SKM-1 (cell line): Measurements from ENCODE around the gene POLR3E.
"Not testable (repeated sequence)": the region's sequence is repeated elsewhere in the genome, so short reads cannot be mapped to it uniquely, and the experiment has no call there.

ENCODE experiments used
- DNase-seq: peaks from one replicate; lab custom pipeline; 2025; ENCODE audit not compliant: unreplicated experiment; lab: John Stamatoyannopoulos, UW

The POLR3E gene

DNA sequence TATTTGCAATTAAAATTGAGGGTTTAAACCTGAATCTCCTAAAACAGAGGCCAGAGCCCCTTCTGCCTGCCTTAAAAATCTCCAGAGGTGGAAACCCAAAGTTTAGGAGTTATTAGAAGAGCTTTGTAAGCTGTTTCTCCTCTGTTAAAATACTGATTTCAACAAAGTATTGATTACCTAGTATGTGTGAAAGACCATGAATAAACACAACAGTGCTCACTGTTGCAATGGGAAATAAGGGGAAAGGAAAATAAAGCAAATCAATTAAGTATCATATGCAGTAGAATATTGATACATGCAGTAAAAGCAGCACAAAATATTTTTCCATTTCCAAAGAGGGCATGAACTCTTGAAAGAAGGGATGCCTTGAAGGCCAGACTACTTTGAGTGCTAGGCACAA, 62.5 kb downstream of the POLR3E start:
- no peak for DNase-seq

GRCh38 chr16:22360963-22361659, 63.9 kb downstream of the POLR3E start:
- no peak for DNase-seq

DNA sequence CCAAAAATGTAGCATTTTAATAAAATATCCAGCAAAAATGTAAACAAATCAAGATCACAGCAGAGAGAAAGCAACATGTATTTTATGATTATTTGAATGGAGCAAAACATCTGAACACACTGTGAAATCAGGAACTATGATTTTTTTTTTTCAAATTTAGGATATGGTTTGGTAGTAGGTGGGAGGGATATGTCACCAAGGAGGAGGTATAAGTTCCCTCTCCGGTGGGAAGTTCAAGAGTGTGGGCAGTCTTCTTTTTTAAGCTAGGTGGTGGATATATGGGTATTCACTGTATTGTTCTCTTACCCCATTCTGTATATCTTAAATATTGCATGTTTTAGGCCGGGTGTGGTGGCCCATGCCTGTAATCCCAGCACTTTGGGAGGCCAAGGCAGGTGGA, 67.0 kb downstream of the POLR3E start:
- no peak for DNase-seq

GRCh38 chr16:22366371-22366770, 69.2 kb downstream of the POLR3E start:
- no peak for DNase-seq

DNA sequence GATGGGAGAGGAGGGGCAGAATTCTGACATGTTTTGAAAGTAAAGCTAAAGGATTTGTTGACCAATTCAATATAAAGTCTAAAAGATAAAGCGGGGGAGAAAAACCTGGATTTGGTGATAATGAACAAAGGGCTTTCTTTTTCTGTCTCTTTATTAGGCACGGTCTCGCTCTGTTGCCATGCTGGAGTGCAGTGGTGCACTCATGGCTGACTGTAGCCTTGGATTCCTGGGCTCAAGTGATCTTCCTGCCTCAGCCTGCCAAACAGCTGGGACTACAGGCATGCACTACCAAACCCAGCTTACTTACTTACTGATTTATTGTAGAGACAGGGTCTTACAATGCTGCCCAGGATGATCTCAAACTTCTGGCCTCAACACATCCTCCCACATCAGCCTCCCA, 69.7 kb downstream of the POLR3E start:
- DNase-seq = no peak

DNA sequence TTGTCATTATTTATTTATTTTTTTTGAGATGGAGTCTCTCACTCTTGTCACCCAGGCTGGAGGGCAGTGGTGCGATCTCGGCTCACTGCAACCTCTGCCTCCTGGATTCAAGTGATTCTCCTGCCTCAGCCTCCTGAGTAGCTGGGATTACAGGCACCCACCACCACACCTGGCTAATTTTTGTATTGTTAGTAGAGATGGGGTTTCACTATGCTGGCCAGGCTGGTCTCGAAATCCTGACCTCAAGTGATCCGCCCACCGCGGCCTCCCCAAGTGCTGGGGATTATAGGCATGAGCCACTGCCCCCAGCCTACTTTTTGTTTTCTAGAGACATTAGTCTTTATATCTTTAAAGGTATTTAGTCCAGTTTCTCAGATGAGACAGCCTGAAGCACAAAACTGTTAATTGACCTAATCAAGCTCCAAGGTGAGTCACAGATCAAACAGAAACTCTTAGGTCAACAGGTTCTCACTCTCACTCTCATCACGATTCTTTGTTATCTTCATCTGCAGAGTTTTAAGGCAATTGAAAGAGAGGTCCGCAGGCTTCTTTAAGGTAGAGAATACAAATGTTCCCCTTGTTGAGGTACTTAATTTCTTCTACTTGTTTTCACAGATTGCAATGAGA, 71.1 kb downstream of the POLR3E start:
- DNase-seq = not testable (repeated sequence)

DNA sequence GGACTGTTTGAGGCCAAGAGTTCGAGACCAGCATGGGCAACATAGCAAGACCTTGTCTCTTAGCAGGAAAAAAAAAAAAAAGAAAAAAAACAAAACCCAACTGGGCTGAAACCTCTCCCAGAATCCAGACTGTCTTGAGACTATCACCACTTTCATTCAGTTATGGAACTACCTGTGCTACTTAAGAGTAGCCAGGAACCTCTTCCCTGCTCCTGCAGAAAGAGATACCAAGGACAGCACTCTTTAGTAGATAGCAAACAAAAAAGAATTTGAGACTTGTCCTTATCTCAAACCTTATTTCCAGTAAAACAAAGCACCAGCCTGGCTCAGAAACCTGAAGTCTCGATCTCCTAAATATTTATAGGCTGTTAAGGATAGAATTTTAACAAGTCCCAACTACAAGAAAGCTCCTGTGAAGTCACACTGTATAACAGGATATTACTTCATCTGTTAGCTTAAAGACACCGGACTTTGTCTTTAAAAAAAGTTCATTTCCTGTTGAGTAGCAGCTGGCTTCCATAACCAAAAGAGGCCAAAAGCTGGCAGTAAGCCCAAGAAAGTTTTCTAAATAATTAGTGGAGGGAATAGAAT, 72.1 kb downstream of the POLR3E start:
- DNase-seq = no peak

GRCh38 chr16:22370038-22370820, 73.0 kb downstream of the POLR3E start:
- no peak for DNase-seq

GRCh38 chr16:22372882-22373661, 75.9 kb downstream of the POLR3E start:
- DNase-seq = no peak

DNA sequence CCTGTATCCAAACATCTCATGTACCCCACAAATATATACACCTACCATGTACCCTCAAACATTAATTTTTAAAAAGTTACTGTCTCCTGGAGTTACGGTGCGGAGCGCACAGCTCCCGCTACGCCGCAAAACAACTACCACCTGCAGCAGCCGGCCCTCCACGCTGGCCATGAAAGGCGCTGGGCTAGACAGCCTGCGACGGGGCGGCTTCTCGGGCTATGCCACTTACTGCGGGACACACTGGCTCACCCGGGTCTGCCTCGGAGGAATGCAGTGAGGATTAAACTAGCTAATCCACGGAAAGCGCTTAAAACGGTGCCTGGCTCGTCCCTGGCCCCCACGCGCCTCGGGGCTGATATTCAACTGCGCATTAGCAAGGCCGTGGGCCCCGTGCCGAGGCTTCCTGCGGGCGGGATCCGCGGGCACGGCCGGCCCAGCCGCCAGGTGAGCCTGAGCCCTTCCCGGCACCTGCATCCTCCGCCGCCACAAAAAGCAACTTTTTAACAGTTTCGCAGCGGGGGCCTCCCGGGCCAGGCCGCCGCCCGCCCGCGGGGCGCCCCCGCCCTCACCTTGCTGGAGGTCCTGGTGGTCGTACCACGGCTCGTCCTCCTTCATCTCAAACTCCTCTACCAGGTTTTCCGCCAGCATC, 76.6 kb downstream of the POLR3E start:
- no peak for DNase-seq

- DNase-seq = peak; percentile 91
Measured at GRCh38 chr16:22374311-22375116, 77.3 kb downstream of the POLR3E start, which contains the start of gene CDR2. Gene CDR2, minus strand, starts transcription at chr16:22374619. Its CDS starts 310 bp downstream, at chr16:22374309.

DNA sequence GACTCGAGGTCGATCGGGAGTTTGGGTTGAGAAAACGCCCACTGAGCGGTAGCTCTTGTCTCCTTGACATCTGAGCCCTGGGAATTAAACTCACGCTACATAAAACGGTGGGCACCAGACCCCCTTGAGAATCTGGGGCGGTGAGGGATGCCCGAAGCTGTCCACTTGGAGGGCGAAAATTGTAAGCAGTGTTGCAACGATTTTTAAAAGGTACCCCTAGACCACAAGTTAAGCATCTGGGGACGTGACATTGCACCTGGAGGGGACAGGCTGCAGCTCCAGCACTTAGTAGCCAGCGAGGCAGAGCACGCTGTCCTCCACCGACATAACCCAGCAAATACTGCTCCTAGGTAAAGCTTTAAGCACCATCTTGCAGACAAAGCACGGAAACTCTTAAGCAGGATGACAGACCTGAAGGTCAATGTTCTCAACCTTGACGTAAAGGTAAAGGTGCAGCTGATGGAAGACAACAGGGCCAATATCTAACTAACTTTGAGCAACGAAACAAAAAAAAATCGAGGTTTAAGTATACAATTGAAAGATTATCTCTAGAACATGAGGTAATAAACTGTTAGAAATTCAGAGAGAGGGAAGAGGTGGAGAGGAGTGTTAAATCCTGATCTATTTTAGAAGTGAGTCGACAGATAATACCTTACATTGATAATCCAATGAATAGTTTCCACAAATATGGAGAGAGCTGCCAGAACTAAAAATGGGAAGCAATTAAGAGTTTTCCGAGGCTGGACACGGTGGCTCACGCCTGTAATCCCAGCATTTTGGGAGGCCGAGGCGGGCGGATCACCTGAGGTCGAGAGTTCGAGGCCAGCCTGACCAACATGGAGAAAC, 78.1 kb downstream of the POLR3E start:
- no peak for DNase-seq

DNA sequence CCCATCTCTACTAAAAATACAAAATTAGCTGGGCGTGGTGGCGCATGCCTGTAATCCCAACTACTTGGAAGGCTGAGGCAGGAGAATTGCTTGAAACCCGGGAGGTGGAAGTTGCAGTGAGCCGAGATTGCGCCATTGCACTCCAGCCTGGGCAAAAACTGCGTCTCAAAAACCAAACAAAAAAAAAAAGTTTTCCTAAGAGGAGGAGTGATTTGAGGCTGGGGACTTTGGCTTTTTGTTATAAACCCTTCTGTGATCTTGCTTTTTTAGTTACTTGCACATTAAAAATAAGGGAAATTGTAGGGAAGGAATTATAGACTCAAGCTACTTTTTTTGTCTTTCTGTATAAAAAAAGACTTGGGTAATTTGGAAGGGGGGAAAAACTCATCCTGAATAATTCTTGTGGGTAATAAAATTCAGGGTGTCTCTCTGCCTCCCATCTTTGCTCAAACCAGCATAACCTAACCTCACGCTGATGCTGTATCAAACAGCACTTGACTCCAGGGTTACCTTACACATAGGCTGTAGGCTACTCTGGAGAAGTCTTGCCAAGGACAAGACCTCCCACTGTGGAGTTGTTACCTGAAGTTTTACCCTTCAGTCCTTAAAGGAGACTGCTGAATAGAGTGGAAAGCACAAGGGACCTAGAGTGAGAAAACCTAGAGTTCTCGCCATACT, 78.9 kb downstream of the POLR3E start:
- DNase-seq = no peak

DNA sequence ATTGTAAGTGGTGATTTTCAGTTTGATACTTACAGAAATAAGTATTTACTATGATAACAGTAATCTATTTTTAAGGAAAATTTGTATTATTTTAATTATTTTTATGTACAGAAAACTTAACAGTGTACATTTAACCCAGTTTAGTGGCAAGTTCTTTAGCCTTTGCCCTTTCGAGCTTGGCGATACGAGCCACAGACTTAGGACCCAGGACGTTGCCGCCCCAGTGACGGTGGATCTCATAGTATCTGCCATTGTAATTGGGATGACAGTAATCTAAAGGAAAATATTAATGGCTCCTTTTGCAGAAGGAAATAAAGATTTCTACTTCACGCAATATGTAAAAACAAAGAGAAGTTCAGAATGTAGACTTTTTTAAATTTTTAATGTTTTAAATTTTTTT, 82.4 kb downstream of the POLR3E start:
- DNase-seq = no peak

DNA sequence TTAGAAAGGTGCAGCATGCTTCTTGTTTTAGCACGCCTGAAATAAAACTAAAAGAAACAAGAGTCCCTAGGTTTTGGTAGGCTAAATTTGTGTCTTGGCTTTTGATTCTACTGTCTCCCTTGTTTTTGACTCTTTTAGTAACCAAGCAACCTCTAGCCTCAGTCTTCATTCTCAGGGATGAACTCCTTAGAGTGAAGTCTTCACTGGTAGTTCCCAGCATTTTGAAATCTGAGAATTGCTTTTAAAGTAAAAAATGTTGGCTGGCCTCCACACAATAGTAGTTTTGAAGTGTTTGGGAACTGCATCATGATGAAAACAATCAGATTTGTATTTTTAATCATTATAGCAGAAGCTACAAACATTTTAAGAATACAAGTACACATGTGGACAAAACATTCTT, 83.3 kb downstream of the POLR3E start:
- no peak for DNase-seq

GRCh38 chr16:22381392-22381791, 84.2 kb downstream of the POLR3E start:
- no peak for DNase-seq

DNA sequence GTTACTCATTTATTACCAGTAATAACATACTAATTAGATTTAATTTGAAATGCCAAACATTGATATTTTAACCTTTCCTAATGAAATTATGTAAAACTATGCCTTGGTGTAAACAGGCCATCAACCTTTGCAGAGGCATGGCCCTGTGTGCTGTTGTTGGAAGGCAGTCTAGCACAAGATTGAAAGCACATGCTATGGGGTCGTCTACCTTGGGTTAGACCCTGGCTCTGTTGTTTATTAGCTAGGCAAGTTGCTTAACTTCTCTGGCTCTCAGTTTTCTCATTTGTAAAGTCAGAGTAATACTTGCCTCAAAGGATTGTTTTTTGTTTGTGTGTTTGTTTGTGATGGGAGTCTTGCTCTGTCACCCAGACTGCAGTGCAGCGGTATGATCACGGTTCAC, 86.6 kb downstream of the POLR3E start:
- no peak for DNase-seq
